ENCODE data around the gene UPF3A. TPM values are rescaled to one million over a fixed set of nuclear protein-coding genes. Genes with fewer than 3 reads are reported as not detected.
A peak's percentile ranks its signal among the peaks of the same experiment; 100 is the strongest.
"Not testable (repeated sequence)": the region's sequence is repeated elsewhere in the genome, so short reads cannot be mapped to it uniquely, and the experiment has no call there.

UPF3A gene
- total RNA-seq, 3 donors from 2014 or later: 38.5 to 45.7 (median 40.7) TPM

GRCh38 chr13:114256547-114256946 lies 24.9 kb upstream of the UPF3A start:
- ATAC-seq: no peak
- Mint-ChIP-seq H3K4me1 (ENCODE audit: low read depth) (peaks cover 16% of the 10 kb centered on the region), H3K4me3 (no peak overlapping the region), H3K27me3 (ENCODE audit: low read depth) (no peaks in the 10 kb centered on the region), H3K9me3 (no peaks in the 10 kb centered on the region), H3K36me3 (ENCODE audit: insufficient read depth) (peaks cover 50% of the 10 kb centered on the region)
- DNase-seq: no peak

DNA sequence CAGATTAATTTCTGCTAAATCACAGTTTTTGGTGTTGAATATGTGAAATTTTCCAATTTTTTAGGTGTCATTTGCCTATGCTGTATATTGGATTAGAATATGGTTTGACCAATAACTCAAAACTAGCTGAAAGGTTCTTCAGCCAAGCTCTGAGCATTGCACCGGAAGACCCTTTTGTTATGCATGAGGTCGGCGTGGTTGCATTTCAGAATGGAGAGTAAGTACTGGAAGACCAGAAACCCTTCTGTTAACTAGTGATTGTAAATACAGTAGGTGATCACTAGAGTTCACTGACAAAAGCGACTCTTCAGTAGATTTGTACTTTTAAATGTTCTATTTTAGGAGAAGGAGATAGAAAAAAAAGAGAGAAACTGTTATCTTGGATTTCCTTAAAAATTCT lies 24.4 kb upstream of the UPF3A start:
- H3K36me3 Mint-ChIP-seq (ENCODE audit: insufficient read depth): peaks cover 51% of the 10 kb centered on the region
- DNase-seq: no peak
- H3K4me1 Mint-ChIP-seq (ENCODE audit: low read depth): peaks cover 21% of the 10 kb centered on the region
- H3K27me3 Mint-ChIP-seq (ENCODE audit: low read depth): no peaks in the 10 kb centered on the region
- H3K4me3 Mint-ChIP-seq: no peak overlapping the region
- ATAC-seq: no peak
- no peaks in the 10 kb centered on the region for H3K9me3 Mint-ChIP-seq

GRCh38 chr13:114258589-114258988 lies 22.8 kb upstream of the UPF3A start:
- Mint-ChIP-seq H3K4me3 (no peak overlapping the region), H3K4me1 (ENCODE audit: low read depth) (peaks cover 36% of the 10 kb centered on the region), H3K27me3 (ENCODE audit: low read depth) (no peaks in the 10 kb centered on the region), H3K9me3 (no peaks in the 10 kb centered on the region), H3K36me3 (ENCODE audit: insufficient read depth) (peaks cover 61% of the 10 kb centered on the region)
- DNase-seq (no peak), ATAC-seq (no peak)

GRCh38 chr13:114259374-114259773 lies 22.0 kb upstream of the UPF3A start:
- Mint-ChIP-seq H3K9me3 (no peaks in the 10 kb centered on the region), H3K36me3 (ENCODE audit: insufficient read depth) (peaks cover 63% of the 10 kb centered on the region)

GRCh38 chr13:114259974-114260373 lies 21.4 kb upstream of the UPF3A start:
- H3K27me3 Mint-ChIP-seq (ENCODE audit: low read depth): no peaks in the 10 kb centered on the region

More at GRCh38 chr13:114259374-114259773, 22.0 kb upstream of the UPF3A start:
- Mint-ChIP-seq H3K4me1 (ENCODE audit: low read depth) (peaks cover 38% of the 10 kb centered on the region), H3K4me3 (no peak overlapping the region), H3K27me3 (ENCODE audit: low read depth) (no peaks in the 10 kb centered on the region)
- DNase-seq (no peak), ATAC-seq (no peak)

GRCh38 chr13:114260814-114261213 lies 20.6 kb upstream of the UPF3A start:
- Mint-ChIP-seq H3K4me3 (no peak overlapping the region), H3K36me3 (ENCODE audit: insufficient read depth) (peaks cover 61% of the 10 kb centered on the region), H3K4me1 (ENCODE audit: low read depth) (peaks cover 46% of the 10 kb centered on the region), H3K27me3 (ENCODE audit: low read depth) (no peaks in the 10 kb centered on the region), H3K9me3 (no peaks in the 10 kb centered on the region)
- no peak for ATAC-seq
- no peak for DNase-seq

More at GRCh38 chr13:114259974-114260373, 21.4 kb upstream of the UPF3A start:
- peaks cover 63% of the 10 kb centered on the region for H3K36me3 Mint-ChIP-seq (ENCODE audit: insufficient read depth)
- H3K9me3 Mint-ChIP-seq: no peaks in the 10 kb centered on the region
- peaks cover 41% of the 10 kb centered on the region for H3K4me1 Mint-ChIP-seq (ENCODE audit: low read depth)
- H3K4me3 Mint-ChIP-seq: no peak overlapping the region
- ATAC-seq (no peak), DNase-seq (no peak)

DNA sequence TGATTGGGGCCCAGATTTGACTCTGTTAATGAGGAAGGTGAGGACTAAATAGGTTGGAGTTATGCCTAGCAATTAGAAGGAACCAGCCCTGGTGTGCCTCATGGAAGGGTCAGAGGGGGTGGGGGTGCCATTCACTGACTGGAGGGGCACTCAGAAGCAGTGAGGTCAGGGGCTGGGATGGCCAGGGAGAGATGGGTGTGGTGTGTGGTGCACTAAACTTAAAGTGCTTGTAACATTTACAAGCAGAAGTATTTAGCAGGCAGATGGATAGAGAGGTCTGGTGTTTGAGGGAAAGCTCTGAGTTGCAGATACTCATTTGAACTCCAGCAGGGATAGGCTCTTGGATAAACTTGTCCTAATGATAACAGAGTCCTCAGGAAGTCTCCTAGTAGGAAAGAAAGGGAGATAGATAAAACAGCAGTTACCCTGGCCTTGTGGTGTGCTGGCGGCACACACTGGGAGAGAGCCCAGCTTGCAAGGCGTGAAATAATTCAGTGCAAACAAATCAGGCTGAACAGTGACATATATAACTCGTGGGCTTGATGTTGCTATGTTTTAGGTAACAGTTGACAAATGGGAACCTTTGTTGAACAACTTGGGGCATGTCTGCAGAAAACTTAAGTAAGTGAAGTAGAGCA lies 20.0 kb upstream of the UPF3A start:
- Mint-ChIP-seq H3K36me3 (ENCODE audit: insufficient read depth) (peaks cover 56% of the 10 kb centered on the region), H3K4me1 (ENCODE audit: low read depth) (peaks cover 46% of the 10 kb centered on the region), H3K9me3 (no peaks in the 10 kb centered on the region), H3K4me3 (no peak overlapping the region), H3K27me3 (ENCODE audit: low read depth) (no peaks in the 10 kb centered on the region)
- DNase-seq: no peak
- no peak for ATAC-seq

DNA sequence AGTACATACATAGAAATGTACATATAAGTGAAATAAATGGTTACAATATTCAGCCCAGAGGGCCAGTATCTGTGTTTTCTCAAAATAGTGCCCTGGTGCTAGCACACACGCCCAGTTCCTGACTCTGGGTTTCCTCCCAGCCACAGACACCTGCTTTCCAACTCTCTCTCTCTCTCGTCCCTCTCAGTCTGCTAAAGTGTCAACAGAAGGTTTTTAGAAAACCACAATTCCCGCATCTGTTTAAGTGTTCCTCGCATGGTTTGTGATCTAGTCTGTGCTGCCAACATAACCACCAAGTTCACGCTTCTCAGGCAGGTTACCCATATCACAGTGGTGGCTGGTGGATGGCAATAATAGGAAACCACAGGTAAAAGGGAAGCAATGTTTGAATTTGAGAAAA lies 17.8 kb upstream of the UPF3A start:
- Mint-ChIP-seq H3K4me3 (no peak overlapping the region), H3K4me1 (ENCODE audit: low read depth) (peaks cover 58% of the 10 kb centered on the region), H3K9me3 (no peaks in the 10 kb centered on the region), H3K36me3 (ENCODE audit: insufficient read depth) (peaks cover 57% of the 10 kb centered on the region), H3K27me3 (ENCODE audit: low read depth) (no peaks in the 10 kb centered on the region)
- DNase-seq (no peak), ATAC-seq (no peak)

GRCh38 chr13:114264313-114264712 lies 17.1 kb upstream of the UPF3A start:
- H3K4me3 Mint-ChIP-seq; H3K9me3 Mint-ChIP-seq; DNase-seq; ATAC-seq; H3K27me3 Mint-ChIP-seq (ENCODE audit: low read depth): not testable (repeated sequence)
- Mint-ChIP-seq H3K36me3 (ENCODE audit: insufficient read depth) (peaks cover 60% of the 10 kb centered on the region), H3K4me1 (ENCODE audit: low read depth) (peaks cover 64% of the 10 kb centered on the region)

- no peaks in the 10 kb centered on the region for H3K9me3 Mint-ChIP-seq
- peaks cover 55% of the 10 kb centered on the region for H3K36me3 Mint-ChIP-seq (ENCODE audit: insufficient read depth)
- no peak for DNase-seq
- no peaks in the 10 kb centered on the region for H3K27me3 Mint-ChIP-seq (ENCODE audit: low read depth)
- H3K4me1 Mint-ChIP-seq (ENCODE audit: low read depth): peaks cover 64% of the 10 kb centered on the region
- no peak for ATAC-seq
- H3K4me3 Mint-ChIP-seq: no peak overlapping the region
Observed at GRCh38 chr13:114264886-114265611, 16.4 kb upstream of the UPF3A start.

DNA sequence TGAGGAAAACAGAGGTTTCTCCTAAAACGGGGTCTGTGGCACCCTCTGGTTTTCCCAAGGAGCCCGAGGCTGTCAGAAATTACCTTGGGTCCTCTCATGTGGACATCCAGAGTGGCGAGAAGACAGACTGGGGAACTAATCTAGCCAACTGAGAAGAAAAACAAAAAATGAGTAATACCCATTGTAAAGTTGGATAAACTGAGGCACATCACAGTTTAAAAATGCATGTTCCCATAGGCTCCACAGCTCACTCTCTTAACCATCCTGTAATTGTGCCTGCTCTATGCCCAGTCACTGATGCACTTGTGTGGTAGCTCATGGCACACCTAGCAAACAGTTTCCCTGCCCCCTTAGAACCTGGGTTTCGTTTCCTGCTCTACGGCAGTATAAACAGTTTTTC lies 15.2 kb upstream of the UPF3A start:
- Mint-ChIP-seq H3K4me1 (ENCODE audit: low read depth) (peaks cover 58% of the 10 kb centered on the region), H3K36me3 (ENCODE audit: insufficient read depth) (peaks cover 46% of the 10 kb centered on the region), H3K4me3 (no peak overlapping the region), H3K27me3 (ENCODE audit: low read depth) (no peaks in the 10 kb centered on the region), H3K9me3 (no peaks in the 10 kb centered on the region)
- ATAC-seq: no peak
- no peak for DNase-seq

GRCh38 chr13:114268344-114269280 lies 12.8 kb upstream of the UPF3A start:
- peak overlapping the region; percentile 42 for H3K4me3 Mint-ChIP-seq
- peaks cover 41% of the 10 kb centered on the region for H3K36me3 Mint-ChIP-seq (ENCODE audit: insufficient read depth)
- DNase-seq (no peak), ATAC-seq (peak; percentile 34 to 60)
- no peaks in the 10 kb centered on the region for H3K27me3 Mint-ChIP-seq (ENCODE audit: low read depth)
- no peaks in the 10 kb centered on the region for H3K9me3 Mint-ChIP-seq
- H3K4me1 Mint-ChIP-seq (ENCODE audit: low read depth): peaks cover 35% of the 10 kb centered on the region

- Mint-ChIP-seq H3K36me3 (ENCODE audit: insufficient read depth) (peaks cover 39% of the 10 kb centered on the region), H3K4me1 (ENCODE audit: low read depth) (peaks cover 33% of the 10 kb centered on the region), H3K27me3 (ENCODE audit: low read depth) (no peaks in the 10 kb centered on the region), H3K9me3 (no peaks in the 10 kb centered on the region), H3K4me3 (no peak overlapping the region)
- ATAC-seq: peak; percentile 34 to 47
- DNase-seq: no peak
Observed at GRCh38 chr13:114269281-114269770, 12.1 kb upstream of the UPF3A start.

- DNase-seq (no peak), ATAC-seq (no peak)
- H3K4me3 Mint-ChIP-seq: no peak overlapping the region
- no peaks in the 10 kb centered on the region for H3K9me3 Mint-ChIP-seq
- peaks cover 45% of the 10 kb centered on the region for H3K36me3 Mint-ChIP-seq (ENCODE audit: insufficient read depth)
- H3K27me3 Mint-ChIP-seq (ENCODE audit: low read depth): no peaks in the 10 kb centered on the region
- peaks cover 18% of the 10 kb centered on the region for H3K4me1 Mint-ChIP-seq (ENCODE audit: low read depth)
Observed at GRCh38 chr13:114272977-114273376, 8.4 kb upstream of the UPF3A start.
